Islet precursor cell (in vitro differentiated cells): ENCODE measurements around the gene PRG3.
"Not testable (repeated sequence)": the region's sequence is repeated elsewhere in the genome, so short reads cannot be mapped to it uniquely, and the experiment has no call there.

ENCODE experiments used
- DNase-seq: peaks from one replicate; pipeline ENCODE4 v3.0.0-alpha.2; 2018

PRG3 gene

GRCh38 chr11:57387289-57388030 is 6.5 kb upstream of the PRG3 start:
- DNase-seq, result no peak

- no peak for DNase-seq
Observed at GRCh38 chr11:57386178-57386940, 5.4 kb upstream of the PRG3 start.

- peak; percentile 78 for DNase-seq
Observed at GRCh38 chr11:57379732-57380131, 1.2 kb downstream of the PRG3 start.

- DNase-seq, result no peak
Observed at GRCh38 chr11:57378186-57378585, 2.8 kb downstream of the PRG3 start.

GRCh38 chr11:57377107-57377506 is 3.8 kb downstream of the PRG3 start:
- DNase-seq, result no peak

- no peak for DNase-seq
Observed at GRCh38 chr11:57376095-57377090, 4.6 kb downstream of the PRG3 start.

- no peak for DNase-seq
Observed at GRCh38 chr11:57375490-57375889, 5.5 kb downstream of the PRG3 start.

GRCh38 chr11:57374966-57375365 is 6.0 kb downstream of the PRG3 start:
- no peak for DNase-seq

GRCh38 chr11:57373146-57373545 is 7.8 kb downstream of the PRG3 start:
- no peak for DNase-seq

GRCh38 chr11:57370941-57371340 is 10.0 kb downstream of the PRG3 start:
- no peak for DNase-seq

GRCh38 chr11:57370251-57370650 is 10.7 kb downstream of the PRG3 start:
- DNase-seq, result no peak

- no peak for DNase-seq
Observed at GRCh38 chr11:57368845-57369232, 12.1 kb downstream of the PRG3 start.

GRCh38 chr11:57368106-57368844 is 12.7 kb downstream of the PRG3 start:
- DNase-seq, result no peak

GRCh38 chr11:57364851-57365660 is 15.9 kb downstream of the PRG3 start:
- DNase-seq, result no peak

- DNase-seq, result no peak
Observed at GRCh38 chr11:57363131-57364080, 17.5 kb downstream of the PRG3 start.

- no peak for DNase-seq
Observed at GRCh38 chr11:57361926-57362325, 19.0 kb downstream of the PRG3 start.

GRCh38 chr11:57361420-57361819 is 19.5 kb downstream of the PRG3 start:
- DNase-seq, result not testable (repeated sequence)

GRCh38 chr11:57360991-57361390 is 20.0 kb downstream of the PRG3 start:
- DNase-seq, result no peak

- no peak for DNase-seq
Observed at GRCh38 chr11:57359896-57360690, 20.9 kb downstream of the PRG3 start.
